Ovary (tissue), 3 donors: ENCODE measurements around the gene EFEMP2.

ENCODE experiments used
- CTCF ChIP-seq, 3 donors: fragments of 450-650 bp in 2 of 3; fragments of 200-600 bp in 1 of 3; IDR thresholded peaks; one replicate each; pipeline versions ENCODE4 v1.5.1 to v1.8.0; 2016 to 2022; ENCODE audit warnings: antibody characterized with exemption in 3 of 3, mild to moderate bottlenecking in 1 of 3
- EP300 ChIP-seq: sonication (generic); formaldehyde crosslinking; IDR thresholded peaks from one replicate; pipeline ENCODE4 v1.6.1; 2017; ENCODE audit warnings: antibody characterized with exemption
- POLR2A ChIP-seq: fragments of 450-650 bp; IDR thresholded peaks from one replicate; pipeline ENCODE4 v1.6.1; 2017; ENCODE audit warnings: antibody characterized with exemption, mild to moderate bottlenecking, moderate library complexity
- donor health status: DM: no; HTN: no; CAD: no.

- TF ChIP-seq CTCF (IDR thresholded peaks at IDR 0.05), result no peak
- no peak for TF ChIP-seq POLR2A
- TF ChIP-seq EP300, result no peak
Measured at GRCh38 chr11:65853246-65853979, 19.2 kb downstream of the EFEMP2 start.
